ENCODE measurements around the gene FOXN1.
"Not testable (repeated sequence)": the region's sequence is repeated elsewhere in the genome, so short reads cannot be mapped to it uniquely, and the experiment has no call there.

Gene FOXN1

GRCh38 chr17:28501421-28502284 lies 4.5 kb upstream of the FOXN1 start:
- no peak for DNase-seq

- DNase-seq: no peak
Observed at GRCh38 chr17:28503420-28503819, 2.7 kb upstream of the FOXN1 start.

GRCh38 chr17:28506763-28507487 lies 777 bp downstream of the FOXN1 start:
- DNase-seq: no peak

GRCh38 chr17:28507567-28508203 lies 1.5 kb downstream of the FOXN1 start:
- DNase-seq: no peak

- DNase-seq: no peak
Observed at GRCh38 chr17:28508211-28508724, 2.1 kb downstream of the FOXN1 start.

- peak; percentile 40 for DNase-seq
Observed at GRCh38 chr17:28509789-28510188, 3.6 kb downstream of the FOXN1 start.

- peak; percentile 27 for DNase-seq
Observed at GRCh38 chr17:28511858-28512461, 5.8 kb downstream of the FOXN1 start.

- DNase-seq: no peak
Observed at GRCh38 chr17:28513476-28513875, 7.3 kb downstream of the FOXN1 start.

GRCh38 chr17:28514561-28515002 lies 8.4 kb downstream of the FOXN1 start:
- DNase-seq: no peak

- no peak for DNase-seq
Observed at GRCh38 chr17:28515518-28515917, 9.4 kb downstream of the FOXN1 start.

- DNase-seq: peak; percentile 71
Observed at GRCh38 chr17:28518132-28518531, 12.0 kb downstream of the FOXN1 start.

- DNase-seq: no peak
Observed at GRCh38 chr17:28518578-28518977, 12.4 kb downstream of the FOXN1 start.

GRCh38 chr17:28519236-28519635 lies 13.1 kb downstream of the FOXN1 start:
- DNase-seq: peak; percentile 87

GRCh38 chr17:28520687-28521086 lies 14.5 kb downstream of the FOXN1 start:
- DNase-seq: no peak

- DNase-seq: no peak
Observed at GRCh38 chr17:28521311-28522085, 15.3 kb downstream of the FOXN1 start.

GRCh38 chr17:28522281-28522680 lies 16.1 kb downstream of the FOXN1 start:
- not testable (repeated sequence) for DNase-seq

- DNase-seq: no peak
Observed at GRCh38 chr17:28523186-28523585, 17.0 kb downstream of the FOXN1 start.

- DNase-seq: no peak
Observed at GRCh38 chr17:28523876-28524275, 17.7 kb downstream of the FOXN1 start.

GRCh38 chr17:28524476-28525424 lies 18.6 kb downstream of the FOXN1 start:
- no peak for DNase-seq

GRCh38 chr17:28526381-28526780 lies 20.2 kb downstream of the FOXN1 start:
- no peak for DNase-seq

GRCh38 chr17:28527181-28527681 lies 21.1 kb downstream of the FOXN1 start:
- peak; percentile 93 for DNase-seq
